Measurements from ENCODE around the gene HMX1. TPM values are rescaled to one million over a fixed set of nuclear protein-coding genes. Genes with fewer than 3 reads are reported as not detected.

Gene HMX1
- total RNA-seq (2014; rRNA removed; shearing (Covaris generic)) = not detected in 2 replicates
- not detected in 2 replicates for polyA plus RNA-seq (2016; fragmentation: Nextera tagmentation; extraction: Ambion mirVana)

- 2 to 3% methylated on average over 59 to 73 of the region's 134 CpGs for WGBS, 2 experiments (ENCODE audit: low coverage in 1 of 2, low lambda C conversion rate in 2 of 2, missing lambda C conversion rate in 2 of 2)
- Histone ChIP-seq H3K4me3 (no peak within 1 kb of the TSS), H3K9me3 (ENCODE audit: low read depth) (no peaks in the 10 kb centered on the region), H3K36me3 (ENCODE audit: low read depth) (no peaks in the 10 kb centered on the region), H3K27me3 (replicated peaks; ENCODE audit: insufficient read depth) (peaks cover 51% of the 10 kb centered on the region), H3F3A (ENCODE audit: insufficient read depth) (no peaks in the 10 kb centered on the region), H2AFZ (no peak within 1 kb of the TSS), H3K9me2 (ENCODE audit: insufficient read depth) (no peaks in the 10 kb centered on the region), H3K9ac (no peak within 1 kb of the TSS), H3K4me2 (ENCODE audit: unreplicated experiment) (no peak within 1 kb of the TSS), H3K27ac (no peak within 1 kb of the TSS), H4K20me1 (ENCODE audit: insufficient read depth) (no peaks in the 10 kb centered on the region), H3K4me1 (ENCODE audit: insufficient read depth) (no peaks in the 10 kb centered on the region), H3K79me2 (ENCODE audit: insufficient read depth) (no peaks in the 10 kb centered on the region)
- peak; percentile 37 for DNase-seq
- in situ Hi-C loops (cut with MboI) = no loop called here
- TF ChIP-seq EZH2phosphoT487 (IDR thresholded peaks at IDR 0.05; ENCODE audit: insufficient read depth, low read depth) (no peak), EZH2 (IDR thresholded peaks at IDR 0.05; ENCODE audit: insufficient read depth, poor library complexity, severe bottlenecking) (peak; percentile 70)
These were observed at the start of gene HMX1 for GRCh38 chr4:8871417-8872401. TSS of gene HMX1 (minus strand) at chr4:8871839. CDS start at chr4:8871614, 225 bp downstream.

- no peak for TF ChIP-seq EZH2phosphoT487 (IDR thresholded peaks at IDR 0.05; ENCODE audit: insufficient read depth, low read depth)
- TF ChIP-seq EZH2 (IDR thresholded peaks at IDR 0.05; ENCODE audit: insufficient read depth, poor library complexity, severe bottlenecking) = no peak
- DNase-seq = no peak
- in situ Hi-C loops (cut with MboI) = no loop called here
These were observed 49.3 kb upstream of the HMX1 start for GRCh38 chr4:8920969-8921368.

GRCh38 chr4:8920289-8920965, 48.8 kb upstream of the HMX1 start:
- Histone ChIP-seq H3K4me3 (no peak overlapping the region), H3K9me3 (ENCODE audit: low read depth) (no peaks in the 10 kb centered on the region), H3K36me3 (ENCODE audit: low read depth) (no peaks in the 10 kb centered on the region), H3F3A (ENCODE audit: insufficient read depth) (no peaks in the 10 kb centered on the region), H2AFZ (no peak overlapping the region), H3K27me3 (replicated peaks; ENCODE audit: insufficient read depth) (peaks cover 8% of the 10 kb centered on the region; the same call in 1 of the 2 replicates), H3K4me1 (ENCODE audit: insufficient read depth) (no peaks in the 10 kb centered on the region), H3K4me2 (ENCODE audit: unreplicated experiment) (no peak overlapping the region), H3K79me2 (ENCODE audit: insufficient read depth) (no peaks in the 10 kb centered on the region), H3K9ac (no peak overlapping the region), H4K20me1 (ENCODE audit: insufficient read depth) (no peaks in the 10 kb centered on the region), H3K9me2 (ENCODE audit: insufficient read depth) (no peaks in the 10 kb centered on the region), H3K27ac (no peak overlapping the region)
- WGBS, 2 experiments (ENCODE audit: low coverage in 1 of 2, low lambda C conversion rate in 2 of 2, missing lambda C conversion rate in 2 of 2) = 58 to 66% methylated on average over 12 to 14 of the region's 14 CpGs
- in situ Hi-C loops (cut with MboI) = no loop called here
- TF ChIP-seq EZH2 (IDR thresholded peaks at IDR 0.05; ENCODE audit: insufficient read depth, poor library complexity, severe bottlenecking) = no peak
- TF ChIP-seq EZH2phosphoT487 (IDR thresholded peaks at IDR 0.05; ENCODE audit: insufficient read depth, low read depth) = no peak
- no peak for DNase-seq

More at GRCh38 chr4:8920969-8921368, 49.3 kb upstream of the HMX1 start:
- Histone ChIP-seq H4K20me1 (ENCODE audit: insufficient read depth) (no peaks in the 10 kb centered on the region), H3K27me3 (replicated peaks; ENCODE audit: insufficient read depth) (peaks cover 8% of the 10 kb centered on the region; the same call in 1 of the 2 replicates), H3K4me2 (ENCODE audit: unreplicated experiment) (no peak overlapping the region), H3K9ac (no peak overlapping the region), H3K27ac (no peak overlapping the region), H3K36me3 (ENCODE audit: low read depth) (no peaks in the 10 kb centered on the region), H3K9me3 (ENCODE audit: low read depth) (no peaks in the 10 kb centered on the region), H3K4me3 (no peak overlapping the region), H3K9me2 (ENCODE audit: insufficient read depth) (no peaks in the 10 kb centered on the region), H3K79me2 (ENCODE audit: insufficient read depth) (no peaks in the 10 kb centered on the region), H3F3A (ENCODE audit: insufficient read depth) (no peaks in the 10 kb centered on the region), H2AFZ (no peak overlapping the region), H3K4me1 (ENCODE audit: insufficient read depth) (no peaks in the 10 kb centered on the region)
- WGBS, 2 experiments (ENCODE audit: low coverage in 1 of 2, low lambda C conversion rate in 2 of 2, missing lambda C conversion rate in 2 of 2) = 61 to 66% methylated on average over 10 of the region's 10 CpGs

- TF ChIP-seq EZH2 (IDR thresholded peaks at IDR 0.05; ENCODE audit: insufficient read depth, poor library complexity, severe bottlenecking) = no peak
- TF ChIP-seq EZH2phosphoT487 (IDR thresholded peaks at IDR 0.05; ENCODE audit: insufficient read depth, low read depth) = no peak
- Histone ChIP-seq H3K4me1 (ENCODE audit: insufficient read depth) (no peaks in the 10 kb centered on the region), H3K79me2 (ENCODE audit: insufficient read depth) (no peaks in the 10 kb centered on the region), H3K9me3 (ENCODE audit: low read depth) (no peaks in the 10 kb centered on the region), H2AFZ (no peak overlapping the region), H3K9me2 (ENCODE audit: insufficient read depth) (no peaks in the 10 kb centered on the region), H4K20me1 (ENCODE audit: insufficient read depth) (no peaks in the 10 kb centered on the region), H3K36me3 (ENCODE audit: low read depth) (no peaks in the 10 kb centered on the region), H3K9ac (no peak overlapping the region), H3F3A (ENCODE audit: insufficient read depth) (no peaks in the 10 kb centered on the region), H3K4me3 (no peak overlapping the region), H3K4me2 (ENCODE audit: unreplicated experiment) (no peak overlapping the region), H3K27me3 (replicated peaks; ENCODE audit: insufficient read depth) (peaks cover 8% of the 10 kb centered on the region; the same call in 1 of the 2 replicates), H3K27ac (no peak overlapping the region)
- WGBS, 2 experiments (ENCODE audit: low coverage in 1 of 2, low lambda C conversion rate in 2 of 2, missing lambda C conversion rate in 2 of 2) = 46 to 50% methylated on average over 16 of the region's 16 CpGs
- in situ Hi-C loops (cut with MboI) = no loop called here
- DNase-seq = no peak
These were observed 48.1 kb upstream of the HMX1 start for GRCh38 chr4:8919651-8920288.
